ENCODE data around the gene CRTAC1. TPM values are rescaled to one million over a fixed set of nuclear protein-coding genes. Genes with fewer than 3 reads are reported as not detected.

CRTAC1 gene
- total RNA-seq, 1 experiment from 2014 or later: 0.20 TPM

DNA sequence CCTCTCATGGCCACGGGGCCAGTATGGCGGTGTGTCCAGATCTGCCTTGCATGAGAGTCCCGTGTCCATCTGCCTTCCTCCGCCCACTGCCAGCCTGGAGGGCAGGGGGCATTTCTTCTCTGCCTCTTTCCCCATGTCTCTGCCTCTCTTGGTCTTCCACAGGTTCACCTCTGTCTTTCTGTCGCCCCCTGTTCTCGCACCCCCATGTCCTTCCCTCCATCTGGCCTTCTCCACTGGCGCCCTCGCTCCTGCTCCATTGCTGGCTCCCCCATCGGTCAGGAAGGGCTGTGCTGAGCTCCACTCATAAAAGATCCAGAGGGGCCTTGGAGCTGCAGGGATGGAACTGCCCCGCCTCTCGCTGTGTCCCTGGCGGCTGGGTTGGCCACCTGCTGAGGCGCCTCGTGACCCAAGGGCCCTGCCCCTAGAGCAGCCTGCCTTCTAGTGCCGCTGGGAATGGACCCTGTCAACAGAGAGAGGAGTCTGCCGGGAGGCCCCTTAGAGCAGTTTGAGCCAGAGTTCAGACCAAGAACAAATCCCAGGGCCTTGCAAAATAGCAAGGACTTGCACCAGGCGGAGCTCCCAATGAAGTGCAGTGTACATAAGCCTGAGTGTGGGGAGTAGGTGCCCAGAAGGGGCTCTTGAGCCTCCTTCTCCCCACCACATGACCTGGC lies 138.8 kb downstream of the CRTAC1 start (continued):
- TF ChIP-seq, protein P1, sequence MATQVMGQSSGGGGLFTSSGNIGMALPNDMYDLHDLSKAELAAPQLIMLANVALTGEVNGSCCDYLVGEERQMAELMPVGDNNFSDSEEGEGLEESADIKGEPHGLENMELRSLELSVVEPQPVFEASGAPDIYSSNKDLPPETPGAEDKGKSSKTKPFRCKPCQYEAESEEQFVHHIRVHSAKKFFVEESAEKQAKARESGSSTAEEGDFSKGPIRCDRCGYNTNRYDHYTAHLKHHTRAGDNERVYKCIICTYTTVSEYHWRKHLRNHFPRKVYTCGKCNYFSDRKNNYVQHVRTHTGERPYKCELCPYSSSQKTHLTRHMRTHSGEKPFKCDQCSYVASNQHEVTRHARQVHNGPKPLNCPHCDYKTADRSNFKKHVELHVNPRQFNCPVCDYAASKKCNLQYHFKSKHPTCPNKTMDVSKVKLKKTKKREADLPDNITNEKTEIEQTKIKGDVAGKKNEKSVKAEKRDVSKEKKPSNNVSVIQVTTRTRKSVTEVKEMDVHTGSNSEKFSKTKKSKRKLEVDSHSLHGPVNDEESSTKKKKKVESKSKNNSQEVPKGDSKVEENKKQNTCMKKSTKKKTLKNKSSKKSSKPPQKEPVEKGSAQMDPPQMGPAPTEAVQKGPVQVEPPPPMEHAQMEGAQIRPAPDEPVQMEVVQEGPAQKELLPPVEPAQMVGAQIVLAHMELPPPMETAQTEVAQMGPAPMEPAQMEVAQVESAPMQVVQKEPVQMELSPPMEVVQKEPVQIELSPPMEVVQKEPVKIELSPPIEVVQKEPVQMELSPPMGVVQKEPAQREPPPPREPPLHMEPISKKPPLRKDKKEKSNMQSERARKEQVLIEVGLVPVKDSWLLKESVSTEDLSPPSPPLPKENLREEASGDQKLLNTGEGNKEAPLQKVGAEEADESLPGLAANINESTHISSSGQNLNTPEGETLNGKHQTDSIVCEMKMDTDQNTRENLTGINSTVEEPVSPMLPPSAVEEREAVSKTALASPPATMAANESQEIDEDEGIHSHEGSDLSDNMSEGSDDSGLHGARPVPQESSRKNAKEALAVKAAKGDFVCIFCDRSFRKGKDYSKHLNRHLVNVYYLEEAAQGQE (IDR thresholded peaks at IDR 0.05; ENCODE audit: low read depth): no peak
- TF ChIP-seq SP1 (IDR thresholded peaks at IDR 0.05; ENCODE audit: low read depth) (no peak), RAD21 (IDR thresholded peaks at IDR 0.05; ENCODE audit: low read depth) (no peak), CEBPB (IDR thresholded peaks at IDR 0.05; ENCODE audit: low read depth) (no peak)
- TF ChIP-seq, protein P2, sequence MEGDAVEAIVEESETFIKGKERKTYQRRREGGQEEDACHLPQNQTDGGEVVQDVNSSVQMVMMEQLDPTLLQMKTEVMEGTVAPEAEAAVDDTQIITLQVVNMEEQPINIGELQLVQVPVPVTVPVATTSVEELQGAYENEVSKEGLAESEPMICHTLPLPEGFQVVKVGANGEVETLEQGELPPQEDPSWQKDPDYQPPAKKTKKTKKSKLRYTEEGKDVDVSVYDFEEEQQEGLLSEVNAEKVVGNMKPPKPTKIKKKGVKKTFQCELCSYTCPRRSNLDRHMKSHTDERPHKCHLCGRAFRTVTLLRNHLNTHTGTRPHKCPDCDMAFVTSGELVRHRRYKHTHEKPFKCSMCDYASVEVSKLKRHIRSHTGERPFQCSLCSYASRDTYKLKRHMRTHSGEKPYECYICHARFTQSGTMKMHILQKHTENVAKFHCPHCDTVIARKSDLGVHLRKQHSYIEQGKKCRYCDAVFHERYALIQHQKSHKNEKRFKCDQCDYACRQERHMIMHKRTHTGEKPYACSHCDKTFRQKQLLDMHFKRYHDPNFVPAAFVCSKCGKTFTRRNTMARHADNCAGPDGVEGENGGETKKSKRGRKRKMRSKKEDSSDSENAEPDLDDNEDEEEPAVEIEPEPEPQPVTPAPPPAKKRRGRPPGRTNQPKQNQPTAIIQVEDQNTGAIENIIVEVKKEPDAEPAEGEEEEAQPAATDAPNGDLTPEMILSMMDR (IDR thresholded peaks at IDR 0.05 in 2 of 3, conservative IDR thresholded peaks at IDR 0.05 in 1 of 3; ENCODE audit: borderline replicate concordance in 1 of 3, insufficient read depth in 1 of 3, low read depth in 2 of 3, low read length in 2 of 3): no peak

All from HCT116 (cell line).